ENCODE data around the gene LCN6.
"Not testable (repeated sequence)": the region's sequence is repeated elsewhere in the genome, so short reads cannot be mapped to it uniquely, and the experiment has no call there.

The LCN6 gene

DNA sequence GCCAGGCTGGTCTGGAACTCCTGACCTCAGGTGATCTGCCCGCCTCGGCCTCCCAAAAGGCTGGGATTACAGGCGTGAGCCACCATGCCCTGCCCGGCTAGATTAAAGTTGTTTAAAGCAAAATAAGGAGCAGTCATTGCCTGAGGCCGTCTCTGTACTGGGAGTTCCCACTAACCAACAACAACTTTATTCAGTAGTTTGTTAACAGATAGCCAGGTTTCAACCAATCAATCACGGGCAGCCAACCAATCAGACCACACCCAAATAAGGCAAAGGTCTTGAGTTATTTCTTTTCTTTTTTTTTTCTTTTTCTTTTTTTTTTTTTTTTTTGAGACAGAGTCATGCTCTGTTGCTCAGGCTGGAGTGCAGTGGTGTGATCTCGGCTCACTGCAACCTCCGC, 43.6 kb downstream of the LCN6 start:
- DNase-seq, result not testable (repeated sequence)

DNA sequence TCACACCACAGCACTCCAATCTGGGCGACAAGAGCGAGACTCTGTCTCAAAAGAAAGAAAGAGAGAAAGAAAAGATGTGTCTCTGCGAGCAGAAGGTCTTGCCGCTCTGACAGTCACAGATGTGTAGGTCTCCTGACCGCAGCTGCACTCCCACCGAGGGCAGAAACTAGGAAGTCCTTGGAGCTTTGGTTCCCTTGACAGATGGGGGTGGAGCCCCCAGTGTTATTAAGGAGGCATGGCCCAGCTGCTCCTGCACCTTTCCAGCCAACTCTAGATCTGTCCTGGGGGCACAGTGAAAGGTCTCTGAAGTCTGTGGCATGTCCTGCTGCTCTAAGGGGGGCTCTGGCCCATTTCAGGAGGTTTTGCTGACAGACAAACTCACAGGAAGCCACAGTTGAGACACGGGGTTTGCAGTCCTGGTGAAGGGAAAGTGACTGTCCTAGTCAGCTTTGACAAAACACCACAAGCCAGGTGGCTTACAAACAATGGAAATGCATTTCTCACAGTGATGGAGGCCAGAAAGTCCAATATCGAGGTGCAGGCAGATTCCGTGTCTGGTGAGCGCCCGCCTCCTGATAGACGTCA, 45.0 kb downstream of the LCN6 start:
- no peak for DNase-seq

DNA sequence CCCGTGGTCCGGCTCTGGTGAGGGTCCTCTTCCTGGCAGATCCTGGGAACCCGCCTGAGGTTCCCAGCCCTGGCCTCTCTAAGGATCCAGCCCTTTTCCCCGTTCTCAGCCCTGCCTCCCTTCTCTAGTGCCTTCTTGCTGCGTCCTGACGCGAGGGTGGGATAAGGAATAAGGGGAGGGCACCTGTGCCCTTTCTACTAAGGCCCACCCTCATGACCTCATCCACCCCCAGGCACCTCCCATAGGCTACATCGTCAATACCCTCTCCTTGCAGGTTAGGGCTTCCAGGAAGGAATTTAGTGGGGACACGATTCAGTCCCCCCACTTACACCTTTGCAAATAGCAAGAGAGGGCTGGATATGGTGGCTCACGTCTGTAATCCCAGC, 46.7 kb downstream of the LCN6 start:
- DNase-seq, result no peak

DNA sequence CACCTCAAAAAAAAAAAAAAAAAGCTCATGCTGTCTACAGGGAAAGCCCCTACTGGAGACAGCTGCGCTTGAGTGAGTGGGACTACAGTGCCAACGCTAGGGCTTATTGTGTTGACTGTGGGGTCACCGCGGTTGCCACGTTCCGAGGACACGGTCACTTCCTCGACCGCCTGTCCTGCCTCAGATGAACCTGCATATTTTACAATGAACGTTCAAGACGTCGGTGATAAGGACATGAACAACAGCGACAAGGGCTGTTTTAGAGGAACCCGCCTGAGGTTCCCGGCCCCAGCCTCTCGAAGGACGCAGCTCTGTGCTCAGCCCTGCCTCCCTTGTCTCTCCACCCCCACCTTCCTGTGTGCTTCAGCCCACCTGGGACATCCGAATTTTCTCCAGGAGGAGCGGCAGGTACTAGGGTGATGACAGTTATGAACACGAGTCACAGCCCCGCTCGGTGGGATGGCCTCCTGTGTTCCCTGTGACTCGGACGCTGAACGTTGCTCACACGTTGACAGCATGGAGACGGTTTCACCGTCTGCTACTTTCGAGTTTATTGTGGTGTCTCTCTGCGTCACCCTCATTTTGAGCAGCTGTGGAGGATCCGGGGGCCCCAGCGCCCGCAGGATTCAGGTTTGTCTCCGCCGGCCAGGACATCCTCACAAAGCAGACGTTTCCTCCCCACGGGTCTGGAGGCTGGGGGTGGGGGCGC, 47.2 kb downstream of the LCN6 start:
- DNase-seq, result peak; percentile 84

DNA sequence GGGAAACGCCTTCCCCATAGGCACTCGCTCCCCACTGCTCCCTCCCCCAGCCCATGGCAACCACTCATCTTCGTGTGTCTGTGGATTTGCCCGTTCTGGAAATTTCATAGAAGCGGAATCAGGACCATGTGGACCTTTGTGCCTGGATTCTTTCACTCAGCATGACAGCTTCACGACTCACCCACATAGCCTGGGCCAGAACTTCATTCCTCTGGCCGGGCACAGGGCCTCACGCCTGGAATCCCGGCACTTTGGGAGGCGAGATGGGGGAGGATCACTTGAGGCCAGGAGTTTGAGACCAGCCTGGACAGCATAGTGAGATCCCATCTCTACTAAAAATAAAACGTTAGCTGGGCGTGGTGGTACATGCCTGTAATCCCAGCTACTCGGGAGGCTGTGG, 48.0 kb downstream of the LCN6 start:
- no peak for DNase-seq

GRCh38 chr9:136698635-136699246, 49.6 kb downstream of the LCN6 start:
- DNase-seq, result no peak

- no peak for DNase-seq
Measured at GRCh38 chr9:136697821-136698526, 50.4 kb downstream of the LCN6 start.

- DNase-seq, result no peak
Measured at GRCh38 chr9:136697146-136697820, 51.0 kb downstream of the LCN6 start.

GRCh38 chr9:136696502-136696901, 51.8 kb downstream of the LCN6 start:
- DNase-seq, result no peak

DNA sequence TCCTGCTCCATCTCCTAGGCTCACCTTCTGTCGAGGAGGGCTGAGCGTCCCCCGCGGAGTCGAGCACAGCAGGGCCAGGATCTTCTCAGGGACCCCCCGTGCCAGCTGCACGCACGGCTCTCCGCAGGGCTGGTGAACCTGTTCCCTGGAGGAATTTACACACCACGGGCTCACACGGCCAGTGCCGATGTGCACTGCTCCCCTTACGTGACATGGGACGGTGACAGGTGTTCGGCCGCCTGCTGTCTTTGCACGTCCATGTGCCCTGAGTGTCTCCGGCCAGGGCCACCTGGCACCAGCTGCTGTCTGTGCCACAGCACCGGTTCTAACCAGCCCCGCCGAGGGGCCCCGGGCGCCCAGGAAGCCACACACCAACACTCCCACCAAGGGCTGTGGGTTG, 52.4 kb downstream of the LCN6 start:
- DNase-seq, result no peak

DNA sequence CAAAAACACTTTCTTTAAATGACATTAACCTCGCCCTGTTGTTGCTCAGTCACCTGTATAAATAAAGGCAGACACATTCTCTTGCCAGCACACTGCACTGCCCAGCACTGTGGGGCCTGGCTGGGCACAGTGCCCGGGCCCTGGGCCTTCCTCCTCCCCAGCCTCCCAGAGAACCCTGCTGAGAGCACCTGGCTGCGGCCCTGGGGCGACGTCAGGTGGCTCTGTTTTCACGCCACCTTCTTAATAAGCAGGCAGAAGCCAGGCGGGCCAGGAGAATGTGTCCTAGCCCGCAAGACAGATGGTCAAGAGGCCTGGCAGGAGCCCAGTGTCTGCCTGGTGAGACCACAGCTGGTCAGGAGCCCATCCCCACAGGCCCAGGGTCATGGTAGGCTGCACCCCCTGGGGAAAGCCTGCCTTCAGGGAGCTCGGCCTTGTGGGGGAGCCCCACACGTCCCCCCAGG, 52.9 kb downstream of the LCN6 start:
- DNase-seq, result no peak

DNA sequence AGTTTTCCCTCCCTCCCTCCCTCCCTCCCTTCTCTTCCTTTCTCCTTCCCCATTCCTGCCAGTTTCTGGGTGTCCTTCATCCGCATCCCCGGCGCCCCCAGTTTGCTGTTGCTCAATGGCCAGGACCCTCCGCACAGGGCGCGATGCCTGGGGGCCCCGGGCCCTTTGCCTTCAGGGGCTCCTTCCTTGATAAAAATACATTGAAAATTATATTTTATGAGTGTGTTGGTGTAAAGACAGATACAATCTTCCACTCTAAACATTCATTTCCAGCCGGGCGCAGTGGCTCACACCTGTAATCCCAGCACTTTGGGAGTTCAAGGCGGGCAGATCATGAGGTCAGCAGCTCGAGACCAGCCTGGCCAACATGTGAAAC, 53.5 kb downstream of the LCN6 start:
- no peak for DNase-seq

GRCh38 chr9:136694163-136694871, 54.0 kb downstream of the LCN6 start:
- no peak for DNase-seq

Data from activated effector memory CD4-positive, alpha-beta T cell treated with anti-CD3 and anti-CD28 coated beads, Interleukin-2, amount 50 U/mL, for 16 hours (primary cell).